Trophoblast cell (in vitro differentiated cells and primary cell): ENCODE measurements around the gene ACO1.

Experiments used
- DNase-seq, 2 donors: peaks; one replicate each; pipeline ENCODE4 v3.0.0-alpha.2; 2016
- H2AFZ ChIP-seq: 2 replicates; pipeline ENCODE4 v1.6.1; 2013; ENCODE audit warnings: low read length, moderate library complexity, mild to moderate bottlenecking; ENCODE audit not compliant: insufficient read depth, poor library complexity
- H2AK5ac ChIP-seq: 2 replicates; pipeline ENCODE4 v1.6.1; 2013; ENCODE audit warnings: mild to moderate bottlenecking, low read length
- H2BK120ac ChIP-seq: 2 replicates; pipeline ENCODE4 v1.6.1; 2013; ENCODE audit warnings: low read length, mild to moderate bottlenecking, moderate library complexity; ENCODE audit not compliant: insufficient read depth, poor library complexity
- H2BK12ac ChIP-seq: 2 replicates; pipeline ENCODE4 v1.6.1; 2013; ENCODE audit warnings: mild to moderate bottlenecking, low read length, moderate library complexity
- H2BK5ac ChIP-seq: 2 replicates; pipeline ENCODE4 v1.6.1; 2013; ENCODE audit warnings: low read length, low read depth, moderate library complexity, mild to moderate bottlenecking; ENCODE audit not compliant: poor library complexity
- H3K14ac ChIP-seq: 2 replicates; pipeline ENCODE4 v1.6.1; 2013; ENCODE audit warnings: mild to moderate bottlenecking, low read length
- H3K18ac ChIP-seq: 2 replicates; pipeline ENCODE4 v1.6.1; 2013; ENCODE audit warnings: mild to moderate bottlenecking, low read length
- H3K23ac ChIP-seq: 2 replicates; pipeline ENCODE4 v1.6.1; 2013; ENCODE audit warnings: low read length
- H3K27ac ChIP-seq: 2 replicates; pipeline ENCODE4 v1.5.1; 2013; ENCODE audit warnings: low read depth, mild to moderate bottlenecking, inconsistent platforms, low read length, moderate library complexity
- H3K27me3 ChIP-seq: 2 replicates; pipeline ENCODE4 v1.6.1; 2013; ENCODE audit warnings: inconsistent platforms, mild to moderate bottlenecking, low read length, moderate library complexity; ENCODE audit not compliant: insufficient read depth
- H3K36me3 ChIP-seq, 2 experiments: 1 replicate in 1 of 2; 2 replicates in 1 of 2; pipeline ENCODE4 v1.6.1; 2013; ENCODE audit warnings: low read length in 2 of 2, mild to moderate bottlenecking in 2 of 2, moderate library complexity in 1 of 2; ENCODE audit not compliant: insufficient read depth in 2 of 2, control insufficient read depth in 1 of 2
- H3K4ac ChIP-seq: 2 replicates; pipeline ENCODE4 v1.6.1; 2013; ENCODE audit warnings: low read depth, mild to moderate bottlenecking, low read length, moderate library complexity
- H3K4me1 ChIP-seq, 2 experiments: 1 replicate in 1 of 2; 2 replicates in 1 of 2; pipeline ENCODE4 v1.6.1; 2013; ENCODE audit warnings: low read length in 2 of 2, mild to moderate bottlenecking in 2 of 2, moderate library complexity in 1 of 2; ENCODE audit not compliant: insufficient read depth in 2 of 2, control insufficient read depth in 1 of 2
- H3K4me2 ChIP-seq: 2 replicates; pipeline ENCODE4 v1.6.1; 2013; ENCODE audit warnings: inconsistent platforms, mild to moderate bottlenecking, low read length, moderate library complexity
- H3K4me3 ChIP-seq: 2 replicates; pipeline ENCODE4 v1.5.1; 2013; ENCODE audit warnings: mild to moderate bottlenecking, low read depth, low read length, inconsistent platforms
- H3K79me1 ChIP-seq: one replicate; pipeline ENCODE4 v1.6.1; 2013; ENCODE audit warnings: low read length
- H3K79me2 ChIP-seq: 2 replicates; pipeline ENCODE4 v1.6.1; 2013; ENCODE audit warnings: low read length, mild to moderate bottlenecking; ENCODE audit not compliant: control insufficient read depth, insufficient read depth, poor library complexity
- H3K9ac ChIP-seq: 2 replicates; pipeline ENCODE4 v1.6.1; 2013; ENCODE audit warnings: mild to moderate bottlenecking, low read length
- H3K9me3 ChIP-seq: 2 replicates; pipeline ENCODE4 v1.6.1; 2013; ENCODE audit warnings: low read depth, mild to moderate bottlenecking, control low read depth, inconsistent platforms, low read length; ENCODE audit not compliant: insufficient read depth
- H4K12ac ChIP-seq: 2 replicates; pipeline ENCODE4 v1.6.1; 2013; ENCODE audit warnings: low read depth, mild to moderate bottlenecking, low read length, moderate library complexity
- H4K8ac ChIP-seq: 2 replicates; pipeline ENCODE4 v1.6.1; 2013; ENCODE audit warnings: low read depth, mild to moderate bottlenecking, low read length, moderate library complexity
- H4K91ac ChIP-seq: one replicate; pipeline ENCODE4 v1.6.1; 2013; ENCODE audit warnings: low read depth, mild to moderate bottlenecking, low read length, moderate library complexity
- WGBS: extraction: QIAGEN DNeasy Blood & Tissue Kit; methylation state at CpG from one replicate; pipeline ENCODE4 v1.1.7; 2013; ENCODE audit warnings: missing lambda C conversion rate; ENCODE audit not compliant: insufficient read length, insufficient coverage; ENCODE audit errors: extremely low coverage; 5-methylcytosine and 5-hydroxymethylcytosine counted together

ACO1 gene

GRCh38 chr9:32503008-32503407 lies 118.6 kb downstream of the ACO1 start:
- no peak overlapping the region for H4K91ac ChIP-seq
- H2AK5ac ChIP-seq = no peak overlapping the region
- peaks cover 2% of the 10 kb centered on the region for H3K9me3 ChIP-seq
- no peaks in the 10 kb centered on the region for H3K79me1 ChIP-seq
- no peaks in the 10 kb centered on the region for H3K79me2 ChIP-seq
- H3K4me3 ChIP-seq = no peak overlapping the region
- no peak overlapping the region for H2BK120ac ChIP-seq
- peak overlapping the region; percentile 33 for H2AFZ ChIP-seq
- no peak overlapping the region for H3K14ac ChIP-seq
- H3K9ac ChIP-seq = no peak overlapping the region
- no peak overlapping the region for H4K12ac ChIP-seq
- no peak overlapping the region for H3K4ac ChIP-seq
- WGBS = no CpG with 5 or more reads among the region's 3 CpGs
- H2BK5ac ChIP-seq = no peak overlapping the region
- peaks cover 0 to 2% of the 10 kb centered on the region in 2 experiments for H3K36me3 ChIP-seq
- no peak overlapping the region for H3K27ac ChIP-seq
- no peak overlapping the region for H4K8ac ChIP-seq
- no peak overlapping the region for H3K23ac ChIP-seq
- no peaks in the 10 kb centered on the region for H3K4me1 ChIP-seq
- no peaks in the 10 kb centered on the region for H3K27me3 ChIP-seq
- DNase-seq = no peak
- no peak overlapping the region for H2BK12ac ChIP-seq
- H3K18ac ChIP-seq = no peak overlapping the region
- H3K4me2 ChIP-seq = no peak overlapping the region
